ENCODE results near the gene ZBTB20. TPM values are rescaled to one million over a fixed set of nuclear protein-coding genes. Genes with fewer than 3 reads are reported as not detected.

ZBTB20 gene
- polyA plus RNA-seq, 1 of the 3 experiments (the other 2 are of a cell fraction) = 0.43 TPM

- H3K4me2 ChIP-seq = no peak overlapping the region
- no peaks in the 10 kb centered on the region for H3K79me2 ChIP-seq (ENCODE audit: insufficient read depth)
Observed at GRCh38 chr3:114880078-114880477, 267.0 kb downstream of the ZBTB20 start.

More at GRCh38 chr3:114880078-114880477, 267.0 kb downstream of the ZBTB20 start:
- Histone ChIP-seq H3F3A (replicated peaks; ENCODE audit: insufficient read depth) (no peaks in the 10 kb centered on the region), H3K9ac (no peak overlapping the region), H3K4me3 (ENCODE audit: low read depth in 2 of 2, low read length in 1 of 2) (no peak overlapping the region), H3K27ac (ENCODE audit: low read depth in 2 of 2, low read length in 1 of 2) (no peak overlapping the region), H2AFZ (ENCODE audit: low read depth) (no peak overlapping the region), H3K36me3 (replicated peaks in 1 of 2; ENCODE audit: control insufficient read depth in 1 of 2, insufficient read depth in 2 of 2, low read length in 1 of 2) (no peaks in the 10 kb centered on the region), H3K4me1 (ENCODE audit: control insufficient read depth in 1 of 2, insufficient read depth in 2 of 2, low read depth in 1 of 2, low read length in 1 of 2) (peaks cover 5 to 20% of the 10 kb centered on the region in 2 experiments; a peak in 3 of 4 replicates), H3K9me2 (no peaks in the 10 kb centered on the region), H3K27me3 (ENCODE audit: insufficient read depth) (no peaks in the 10 kb centered on the region), H4K20me1 (ENCODE audit: insufficient read depth) (no peaks in the 10 kb centered on the region), H3K9me3 (no peaks in the 10 kb centered on the region)
- no peak for TF ChIP-seq ZBTB33 (IDR thresholded peaks at IDR 0.05; ENCODE audit: borderline replicate concordance, low read depth)
- TF ChIP-seq RXRA (IDR thresholded peaks at IDR 0.05; ENCODE audit: borderline replicate concordance, low read depth) = no peak
- TF ChIP-seq NFIC (IDR thresholded peaks at IDR 0.05; ENCODE audit: borderline replicate concordance) = no peak
- TF ChIP-seq ELF1 (IDR thresholded peaks at IDR 0.05) = no peak
- TF ChIP-seq SIN3A (IDR thresholded peaks at IDR 0.05; ENCODE audit: borderline replicate concordance, low read depth, low read length) = no peak
- TF ChIP-seq REST (IDR thresholded peaks at IDR 0.05; ENCODE audit: low read depth, low read length) = no peak
- TF ChIP-seq RAD21 (IDR thresholded peaks at IDR 0.05; ENCODE audit: low read length) = no peak
- TF ChIP-seq GABPA (IDR thresholded peaks at IDR 0.05; ENCODE audit: low read depth) = no peak
- 61% methylated on average over 4 of the region's 4 CpGs for WGBS (ENCODE audit: low lambda C conversion rate)
- DNase-seq = no peak
- ChIA-PET CTCF (interaction anchor here (0.6 kb wide), 1 partner anchor 353 kb away, joined by 3 read pairs; no protein-coding TSS in a partner anchor), POLR2A (no interaction called here)

Measured in SK-N-SH (cell line).